SJSA1 (cell line): ENCODE measurements around the gene NR1H2. TPM values are rescaled to one million over a fixed set of nuclear protein-coding genes. Genes with fewer than 3 reads are reported as not detected.
"Not testable (repeated sequence)": the region's sequence is repeated elsewhere in the genome, so short reads cannot be mapped to it uniquely, and the experiment has no call there.

Experiments
- DNase-seq, 2 experiments: peaks; one replicate each; pipeline ENCODE4 v3.0.0-alpha.2; 2015 to 2020; ENCODE audit warnings: low spot score in 2 of 2, low read depth in 1 of 2
- H3K27ac ChIP-seq: fragments of 250-450 bp; sonication (Bioruptor Pico); 2 replicates; pipeline ENCODE4 v1.5.1; 2020; ENCODE audit warnings: mild to moderate bottlenecking, moderate library complexity
- H3K27me3 ChIP-seq: fragments of 250-450 bp; sonication (Bioruptor Pico); replicated peaks from 2 replicates; pipeline ENCODE4 v1.5.1; 2020; ENCODE audit warnings: mild to moderate bottlenecking, moderate library complexity
- H3K36me3 ChIP-seq: fragments of 250-450 bp; sonication (Bioruptor Pico); 2 replicates; pipeline ENCODE4 v1.5.1; 2020; ENCODE audit warnings: mild to moderate bottlenecking
- H3K4me1 ChIP-seq: fragments of 250-450 bp; sonication (Bioruptor Pico); replicated peaks from 2 replicates; pipeline ENCODE4 v1.6.1; 2021; ENCODE audit warnings: mild to moderate bottlenecking
- H3K4me3 ChIP-seq: fragments of 250-450 bp; sonication (Bioruptor Pico); 2 replicates; pipeline ENCODE4 v1.5.1; 2020; ENCODE audit warnings: mild to moderate bottlenecking
- H3K9me3 ChIP-seq: fragments of 250-450 bp; sonication (Bioruptor Pico); replicated peaks from 2 replicates; pipeline ENCODE4 v1.5.1; 2020; ENCODE audit warnings: mild to moderate bottlenecking
- total RNA-seq: library from RNA; depleted of rRNA; stranded (reverse); fragments of >200 nt; shearing (Covaris generic); gene quantifications from 2 replicates; pipeline ENCODE4 v1.2.3, GENCODE V29; 2014

Gene NR1H2
- total RNA-seq, 1 experiment from 2014 or later = 45.5 TPM

GRCh38 chr19:50333235-50333736 lies 43.0 kb upstream of the NR1H2 start:
- peak in 1 of 2 experiments; percentile 37 for DNase-seq
- H3K4me3 ChIP-seq = no peak overlapping the region
- H3K9me3 ChIP-seq = peaks cover 13% of the 10 kb centered on the region
- no peak overlapping the region for H3K27ac ChIP-seq
- H3K4me1 ChIP-seq = peaks cover 4% of the 10 kb centered on the region; the same call in 1 of the 2 replicates
- H3K36me3 ChIP-seq = no peaks in the 10 kb centered on the region
- peaks cover 52% of the 10 kb centered on the region for H3K27me3 ChIP-seq

GRCh38 chr19:50333737-50334617 lies 42.3 kb upstream of the NR1H2 start:
- H3K4me3 ChIP-seq = no peak overlapping the region
- DNase-seq = peak in 1 of 2 experiments; percentile 47
- H3K27ac ChIP-seq = no peak overlapping the region

GRCh38 chr19:50334741-50335421 lies 41.4 kb upstream of the NR1H2 start:
- no peak for DNase-seq
- Histone ChIP-seq H3K36me3 (no peaks in the 10 kb centered on the region), H3K27ac (no peak overlapping the region)

More at GRCh38 chr19:50333737-50334617, 42.3 kb upstream of the NR1H2 start:
- H3K4me1 ChIP-seq = peaks cover 4% of the 10 kb centered on the region; the same call in 1 of the 2 replicates
- no peaks in the 10 kb centered on the region for H3K36me3 ChIP-seq
- H3K9me3 ChIP-seq = 0 out of 2 replicates have a peak, but pooled peaks cover 9% of the 10 kb centered on the region
- H3K27me3 ChIP-seq = peaks cover 49% of the 10 kb centered on the region

GRCh38 chr19:50337031-50337430 lies 39.2 kb upstream of the NR1H2 start:
- H3K4me3 ChIP-seq, H3K9me3 ChIP-seq, H3K36me3 ChIP-seq, H3K27ac ChIP-seq, DNase-seq, H3K4me1 ChIP-seq: not testable (repeated sequence)
- peaks cover 29% of the 10 kb centered on the region for H3K27me3 ChIP-seq

More at GRCh38 chr19:50334741-50335421, 41.4 kb upstream of the NR1H2 start:
- 0 out of 2 replicates have a peak, but pooled peaks cover 9% of the 10 kb centered on the region for H3K9me3 ChIP-seq
- H3K4me1 ChIP-seq = peaks cover 4% of the 10 kb centered on the region; the same call in 1 of the 2 replicates
- no peak overlapping the region for H3K4me3 ChIP-seq
- peaks cover 42% of the 10 kb centered on the region for H3K27me3 ChIP-seq

GRCh38 chr19:50340331-50340730 lies 35.9 kb upstream of the NR1H2 start:
- Histone ChIP-seq H3K9me3 (no peaks in the 10 kb centered on the region; the same call in 1 of the 2 replicates), H3K4me3 (no peak overlapping the region), H3K36me3 (no peaks in the 10 kb centered on the region), H3K4me1 (no peaks in the 10 kb centered on the region), H3K27ac (no peak overlapping the region), H3K27me3 (0 out of 2 replicates have a peak, but pooled peaks cover 4% of the 10 kb centered on the region)
- DNase-seq = no peak

- 0 out of 2 replicates have a peak, but pooled peaks cover 3% of the 10 kb centered on the region for H3K27me3 ChIP-seq
- no peaks in the 10 kb centered on the region for H3K4me1 ChIP-seq
- no peaks in the 10 kb centered on the region; the same call in 1 of the 2 replicates for H3K9me3 ChIP-seq
- H3K4me3 ChIP-seq = no peak overlapping the region
- no peak overlapping the region for H3K27ac ChIP-seq
- no peak for DNase-seq
- H3K36me3 ChIP-seq = no peaks in the 10 kb centered on the region
These were observed 35.1 kb upstream of the NR1H2 start for GRCh38 chr19:50341091-50341564.

GRCh38 chr19:50344661-50345318 lies 31.5 kb upstream of the NR1H2 start:
- Histone ChIP-seq H3K27me3 (no peaks in the 10 kb centered on the region; the same call in 1 of the 2 replicates), H3K4me3 (no peak overlapping the region), H3K9me3 (no peaks in the 10 kb centered on the region; the same call in 1 of the 2 replicates), H3K36me3 (no peaks in the 10 kb centered on the region), H3K27ac (no peak overlapping the region), H3K4me1 (no peaks in the 10 kb centered on the region)
- no peak for DNase-seq

GRCh38 chr19:50347089-50347581 lies 29.1 kb upstream of the NR1H2 start:
- DNase-seq = not testable (repeated sequence)

GRCh38 chr19:50349277-50350057 lies 26.8 kb upstream of the NR1H2 start:
- H3K27ac ChIP-seq = no peak overlapping the region
- no peak overlapping the region for H3K4me3 ChIP-seq
- no peaks in the 10 kb centered on the region for H3K9me3 ChIP-seq
- no peaks in the 10 kb centered on the region for H3K4me1 ChIP-seq
- H3K36me3 ChIP-seq = no peaks in the 10 kb centered on the region
- DNase-seq = no peak
- peaks cover 8% of the 10 kb centered on the region; the same call in 1 of the 2 replicates for H3K27me3 ChIP-seq

More at GRCh38 chr19:50347089-50347581, 29.1 kb upstream of the NR1H2 start:
- H3K4me3 ChIP-seq, H3K9me3 ChIP-seq, H3K36me3 ChIP-seq, H3K27ac ChIP-seq, H3K27me3 ChIP-seq, H3K4me1 ChIP-seq: not testable (repeated sequence)

GRCh38 chr19:50352242-50352641 lies 24.0 kb upstream of the NR1H2 start:
- no peak overlapping the region for H3K4me3 ChIP-seq
- H3K9me3 ChIP-seq = no peaks in the 10 kb centered on the region
- DNase-seq = no peak
- no peaks in the 10 kb centered on the region for H3K4me1 ChIP-seq
- no peak overlapping the region for H3K27ac ChIP-seq
- no peaks in the 10 kb centered on the region for H3K36me3 ChIP-seq
- H3K27me3 ChIP-seq = peaks cover 11% of the 10 kb centered on the region; the same call in 1 of the 2 replicates

- peaks cover 11% of the 10 kb centered on the region for H3K27me3 ChIP-seq
- H3K4me1 ChIP-seq, H3K27ac ChIP-seq, H3K4me3 ChIP-seq, DNase-seq, H3K36me3 ChIP-seq, H3K9me3 ChIP-seq: not testable (repeated sequence)
These were observed 22.8 kb upstream of the NR1H2 start for GRCh38 chr19:50353487-50353880.

GRCh38 chr19:50356691-50357177 lies 19.5 kb upstream of the NR1H2 start:
- Histone ChIP-seq H3K4me1 (no peaks in the 10 kb centered on the region), H3K27me3 (peaks cover 11% of the 10 kb centered on the region; the same call in 1 of the 2 replicates), H3K9me3 (no peaks in the 10 kb centered on the region; the same call in 1 of the 2 replicates), H3K4me3 (no peak overlapping the region), H3K36me3 (no peaks in the 10 kb centered on the region), H3K27ac (no peak overlapping the region)
- no peak for DNase-seq
